Natural killer cell treated with Interleukin-12 subunit alpha and Interleukin-12 subunit beta and Interleukin-15 and Interleukin-18, amount 100 ng/mL, for 72 hours (primary cell): ENCODE data around the gene TBC1D16. TPM values are rescaled to one million over a fixed set of nuclear protein-coding genes. Genes with fewer than 3 reads are reported as not detected.
A peak's percentile ranks its signal among the peaks of the same experiment; 100 is the strongest.

Source experiments
- ATAC-seq, 2 donors: fragments of 150-1000 bp; cut with Tn5 transposase in 1 of 2; sonication (Bioruptor Pico), chemical (Tn5 transposase) in 1 of 2; 2 replicates each; pipeline ENCODE4 v1.10.0; 2021
- DNase-seq: peaks from one replicate; pipeline ENCODE4 v3.0.0; 2022; ENCODE audit warnings: low spot score
- H3K27ac Mint-ChIP-seq, 2 donors: 1 replicate in 1 of 2; 2 replicates in 1 of 2; pipeline ENCODE4 v1.8.0; 2022; ENCODE audit warnings: mixed read lengths in 2 of 2, mild to moderate bottlenecking in 1 of 2, moderate library complexity in 1 of 2
- H3K27me3 Mint-ChIP-seq, 2 donors: 1 replicate in 1 of 2; 2 replicates in 1 of 2; pipeline ENCODE4 v1.8.0; 2022; ENCODE audit warnings: mixed read lengths in 2 of 2
- H3K36me3 Mint-ChIP-seq: one replicate; pipeline ENCODE4 v1.8.0; 2022; ENCODE audit warnings: mixed read lengths
- H3K4me1 Mint-ChIP-seq, 2 donors: 1 replicate in 1 of 2; 2 replicates in 1 of 2; pipeline ENCODE4 v1.8.0; 2022; ENCODE audit warnings: low read depth in 2 of 2, mixed read lengths in 2 of 2, mild to moderate bottlenecking in 1 of 2
- H3K4me3 Mint-ChIP-seq: one replicate; pipeline ENCODE4 v1.8.0; 2022; ENCODE audit warnings: mixed read lengths
- H3K9me3 Mint-ChIP-seq: 2 replicates; pipeline ENCODE4 v1.8.0; 2022; ENCODE audit warnings: mixed read lengths
- total RNA-seq, 2 donors: library from RNA; stranded (reverse); gene quantifications; one replicate each; pipeline ENCODE4 v1.2.3, GENCODE V29; 2022

The TBC1D16 gene
- total RNA-seq, 2 donors from 2014 or later = 1.1 to 3.2 TPM

- ATAC-seq = no peak
- H3K4me1 Mint-ChIP-seq = peaks cover 6 to 9% of the 10 kb centered on the region in 2 donors
- no peaks in the 10 kb centered on the region for H3K36me3 Mint-ChIP-seq
- peak overlapping the region in 1 of 2 donors; percentile 88 for H3K27ac Mint-ChIP-seq
- H3K4me3 Mint-ChIP-seq = peak overlapping the region; percentile 56
- H3K27me3 Mint-ChIP-seq = no peaks in the 10 kb centered on the region
- H3K9me3 Mint-ChIP-seq = no peaks in the 10 kb centered on the region
- peak; percentile 29 for DNase-seq
These were observed 92.1 kb downstream of the TBC1D16 start for GRCh38 chr17:79943347-79944241.

GRCh38 chr17:79942591-79943346 is 92.9 kb downstream of the TBC1D16 start:
- Mint-ChIP-seq H3K36me3 (no peaks in the 10 kb centered on the region), H3K4me1 (peaks cover 6 to 9% of the 10 kb centered on the region in 2 donors), H3K27ac (peak overlapping the region in 1 of 2 donors; percentile 88), H3K4me3 (peak overlapping the region; percentile 56), H3K9me3 (no peaks in the 10 kb centered on the region), H3K27me3 (no peaks in the 10 kb centered on the region)
- peak; percentile 72 for DNase-seq
- ATAC-seq = peak; percentile 71 to 86

GRCh38 chr17:79942011-79942405 is 93.7 kb downstream of the TBC1D16 start:
- Mint-ChIP-seq H3K36me3 (no peaks in the 10 kb centered on the region), H3K4me1 (peaks cover 6 to 16% of the 10 kb centered on the region in 2 donors), H3K27me3 (no peaks in the 10 kb centered on the region), H3K27ac (no peak overlapping the region), H3K9me3 (no peaks in the 10 kb centered on the region), H3K4me3 (no peak overlapping the region)
- peak; percentile 35 for DNase-seq
- no peak for ATAC-seq

DNA sequence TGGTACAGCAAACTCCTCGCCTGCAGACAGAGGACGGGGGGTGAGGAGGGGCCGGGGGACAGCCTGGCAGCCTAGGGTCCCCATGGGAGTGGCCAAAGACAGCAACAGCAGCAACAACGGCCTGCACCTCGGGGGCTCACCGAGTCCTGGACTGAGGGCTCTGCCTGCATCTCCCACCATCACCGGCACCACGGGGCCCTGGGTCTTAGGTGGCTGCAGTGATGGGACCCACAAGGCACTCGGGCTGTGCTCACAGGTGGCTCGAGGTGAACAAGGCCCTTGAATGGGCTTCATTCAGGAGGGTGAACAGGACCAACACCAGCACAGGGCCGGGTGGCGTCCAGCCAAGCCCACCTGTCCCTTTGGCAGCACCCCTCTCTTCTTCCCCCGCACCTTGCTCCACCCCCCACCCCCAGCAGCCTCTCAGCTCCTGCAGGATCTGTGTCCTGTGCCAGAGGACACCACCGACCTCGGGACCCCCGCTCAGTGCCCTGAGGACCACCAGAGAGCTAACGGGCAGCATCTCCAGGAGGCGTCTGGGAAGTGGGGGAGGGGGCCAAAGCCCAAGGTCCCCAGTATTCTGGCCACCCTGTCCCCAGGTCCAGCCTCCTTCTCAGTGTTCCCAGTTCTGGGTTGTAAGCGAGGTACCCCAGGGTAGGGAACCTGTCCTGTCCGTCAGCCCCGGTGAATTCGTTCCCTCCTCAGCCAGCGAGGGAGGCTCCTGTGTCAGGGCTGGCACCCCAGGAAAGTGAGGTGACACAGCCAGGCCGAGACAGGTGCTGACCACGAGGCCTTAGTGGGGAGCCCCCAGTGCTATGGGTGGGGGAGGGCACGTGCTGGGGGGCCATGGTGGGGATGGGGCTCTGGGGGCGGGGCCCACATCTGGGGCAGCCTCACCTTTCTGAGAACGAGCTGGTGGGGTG is 94.3 kb downstream of the TBC1D16 start:
- Mint-ChIP-seq H3K4me3 (no peak overlapping the region), H3K27ac (no peak overlapping the region), H3K27me3 (no peaks in the 10 kb centered on the region), H3K36me3 (no peaks in the 10 kb centered on the region), H3K4me1 (peaks cover 6 to 20% of the 10 kb centered on the region in 2 donors), H3K9me3 (no peaks in the 10 kb centered on the region)
- no peak for ATAC-seq
- DNase-seq = peak; percentile 49

DNA sequence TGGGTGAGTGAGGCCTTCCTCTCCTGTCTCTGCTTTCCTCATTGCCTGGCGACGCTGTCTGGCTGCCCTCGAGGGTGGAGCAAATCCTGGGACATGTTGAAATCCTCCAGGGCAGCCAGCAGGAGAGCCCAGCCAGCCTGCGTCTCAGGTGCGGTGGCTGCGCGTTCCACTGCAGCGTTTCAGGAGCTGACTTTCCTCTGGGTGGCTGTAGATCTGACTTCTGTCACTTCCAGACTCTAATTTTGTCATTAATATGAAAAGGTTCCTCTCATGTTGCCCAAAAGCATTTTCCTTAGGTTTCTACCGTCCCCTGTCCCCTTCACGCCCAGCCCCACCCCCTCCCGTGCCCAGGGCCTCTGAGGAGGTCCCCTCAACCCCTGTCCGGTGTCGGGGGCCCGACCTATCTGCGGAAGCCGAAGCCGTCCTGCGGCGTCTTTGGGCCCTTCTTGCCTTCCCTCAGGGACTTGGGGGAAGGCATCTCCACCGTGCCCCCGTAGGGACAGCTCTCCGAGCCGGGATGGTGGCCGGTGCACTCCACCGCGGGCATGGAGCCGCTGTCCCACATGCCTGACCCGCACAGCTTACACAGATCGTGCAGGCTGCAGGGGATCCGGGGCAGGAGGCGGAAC is 95.1 kb downstream of the TBC1D16 start:
- Mint-ChIP-seq H3K4me3 (no peak overlapping the region), H3K27me3 (no peaks in the 10 kb centered on the region), H3K9me3 (no peaks in the 10 kb centered on the region), H3K27ac (no peak overlapping the region), H3K36me3 (no peaks in the 10 kb centered on the region), H3K4me1 (peaks cover 6 to 28% of the 10 kb centered on the region in 2 donors)
- ATAC-seq (no peak), DNase-seq (no peak)

- H3K27ac Mint-ChIP-seq = no peak overlapping the region
- H3K27me3 Mint-ChIP-seq = no peaks in the 10 kb centered on the region
- peaks cover 6 to 32% of the 10 kb centered on the region in 2 donors for H3K4me1 Mint-ChIP-seq
- H3K4me3 Mint-ChIP-seq = no peak overlapping the region
- no peak for DNase-seq
- ATAC-seq = no peak
- no peaks in the 10 kb centered on the region for H3K36me3 Mint-ChIP-seq
- no peaks in the 10 kb centered on the region for H3K9me3 Mint-ChIP-seq
These were observed 95.8 kb downstream of the TBC1D16 start for GRCh38 chr17:79939755-79940458.

DNA sequence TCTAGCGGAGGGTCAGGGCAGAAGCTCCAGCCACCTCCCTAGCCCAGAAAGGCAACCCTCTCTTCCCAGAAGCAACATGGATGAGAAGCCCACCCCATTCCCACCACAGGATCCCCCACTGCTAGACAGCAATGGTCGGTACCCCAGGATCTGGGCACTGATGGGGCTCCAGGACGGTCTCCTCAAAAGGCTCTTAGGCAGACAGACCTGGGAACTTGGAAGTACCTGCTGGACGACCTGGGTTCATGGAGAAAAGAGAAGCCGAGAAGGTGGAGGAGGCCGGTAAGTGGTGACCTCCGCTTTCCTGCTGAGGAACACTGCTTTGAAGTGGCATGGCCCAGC is 96.6 kb downstream of the TBC1D16 start:
- no peak for DNase-seq
- H3K27ac Mint-ChIP-seq = no peak overlapping the region
- no peaks in the 10 kb centered on the region for H3K27me3 Mint-ChIP-seq
- H3K4me1 Mint-ChIP-seq = peaks cover 6 to 34% of the 10 kb centered on the region in 2 donors
- H3K9me3 Mint-ChIP-seq = no peaks in the 10 kb centered on the region
- no peak overlapping the region for H3K4me3 Mint-ChIP-seq
- no peaks in the 10 kb centered on the region for H3K36me3 Mint-ChIP-seq
- no peak for ATAC-seq

DNA sequence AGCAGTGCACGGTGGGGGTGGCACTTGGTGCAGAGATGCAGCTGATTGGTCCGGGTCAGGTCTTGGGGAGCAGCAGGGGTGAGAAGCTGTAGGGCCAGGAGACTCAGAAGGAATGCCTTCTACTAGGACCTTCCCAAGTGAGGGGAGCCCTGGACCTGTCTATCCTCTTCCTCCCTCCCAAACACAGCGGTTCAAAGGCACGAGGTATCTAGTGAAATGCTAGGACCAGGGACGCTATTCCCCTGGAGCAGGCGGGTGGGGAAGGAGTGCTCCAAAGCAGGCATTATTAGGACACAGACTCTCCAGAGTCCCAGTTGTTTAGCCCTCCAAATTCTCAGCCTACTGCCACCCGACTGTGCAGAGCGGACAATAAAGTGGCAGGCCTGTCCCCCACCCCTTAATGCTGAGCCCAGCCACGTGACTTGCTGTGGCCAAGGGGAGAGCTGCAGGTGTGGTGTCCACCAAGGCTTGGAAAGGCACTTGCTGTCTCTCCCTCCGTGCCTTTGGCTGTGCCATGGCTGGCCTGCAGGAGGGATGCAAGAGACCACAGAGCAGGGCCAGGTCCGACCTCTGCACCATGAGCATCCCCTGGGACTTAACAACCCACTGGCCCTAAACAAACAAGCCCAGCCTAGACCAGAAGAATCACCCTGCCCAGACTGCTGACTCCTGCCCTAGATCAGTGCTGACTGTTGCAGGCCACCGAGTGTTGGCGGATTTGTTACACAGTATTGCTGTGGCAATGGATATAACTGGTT is 97.2 kb downstream of the TBC1D16 start:
- no peaks in the 10 kb centered on the region for H3K36me3 Mint-ChIP-seq
- H3K9me3 Mint-ChIP-seq = no peaks in the 10 kb centered on the region
- no peak overlapping the region for H3K4me3 Mint-ChIP-seq
- ATAC-seq = no peak
- peaks cover 10 to 39% of the 10 kb centered on the region in 2 donors for H3K4me1 Mint-ChIP-seq
- no peak for DNase-seq
- no peak overlapping the region for H3K27ac Mint-ChIP-seq
- peaks cover 5% of the 10 kb centered on the region in 2 donors for H3K27me3 Mint-ChIP-seq

DNA sequence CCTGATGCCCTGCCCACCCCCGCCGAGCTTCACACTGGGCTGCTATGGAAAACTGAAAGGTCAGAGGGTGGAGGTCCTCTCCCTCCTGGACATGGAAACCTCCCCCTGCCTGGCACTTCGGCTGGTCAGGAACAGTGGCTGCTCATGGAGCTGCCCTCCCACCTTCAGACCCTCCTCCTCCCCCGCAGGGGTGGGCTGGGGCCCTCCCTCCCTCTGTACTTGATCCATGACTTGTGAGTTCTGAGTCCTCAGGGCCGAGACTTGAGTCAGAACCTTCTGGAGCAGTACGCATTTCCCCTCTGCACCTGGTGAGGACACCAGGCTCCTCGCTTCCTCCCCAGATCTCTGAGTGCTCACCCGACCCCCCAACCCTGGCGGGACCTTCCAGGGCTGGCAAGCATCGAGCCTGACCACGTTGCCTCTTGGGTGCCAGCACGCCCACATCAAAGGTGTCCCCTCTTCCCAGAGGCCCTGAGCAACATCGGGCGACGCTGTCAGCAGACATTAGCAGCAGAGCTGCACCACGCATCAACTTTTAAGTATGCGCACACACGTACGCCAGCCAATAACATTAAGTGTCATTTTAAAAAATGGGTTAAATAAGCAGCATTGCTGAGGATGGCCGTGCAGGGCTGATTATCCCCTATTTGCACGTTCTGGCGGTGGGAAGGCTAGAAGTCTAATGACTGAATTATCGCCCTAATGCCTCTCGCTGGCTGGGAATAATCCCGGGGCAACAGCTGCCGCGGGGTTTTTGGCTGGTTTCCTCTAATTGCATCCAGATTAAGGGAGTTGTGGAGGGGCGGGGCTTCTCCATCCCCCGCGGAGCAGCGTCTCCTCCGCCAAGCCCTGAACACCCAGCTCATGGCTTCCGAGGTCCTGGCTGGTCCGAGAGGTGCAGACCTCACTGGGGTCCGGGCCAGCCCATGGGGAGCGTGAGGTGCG is 98.0 kb downstream of the TBC1D16 start:
- Mint-ChIP-seq H3K36me3 (no peaks in the 10 kb centered on the region), H3K27me3 (peaks cover 8 to 14% of the 10 kb centered on the region in 2 donors), H3K9me3 (no peaks in the 10 kb centered on the region), H3K27ac (peak overlapping the region in 1 of 2 donors; percentile 86), H3K4me1 (peaks cover 10 to 41% of the 10 kb centered on the region in 2 donors), H3K4me3 (no peak overlapping the region)
- ATAC-seq (no peak), DNase-seq (no peak)

DNA sequence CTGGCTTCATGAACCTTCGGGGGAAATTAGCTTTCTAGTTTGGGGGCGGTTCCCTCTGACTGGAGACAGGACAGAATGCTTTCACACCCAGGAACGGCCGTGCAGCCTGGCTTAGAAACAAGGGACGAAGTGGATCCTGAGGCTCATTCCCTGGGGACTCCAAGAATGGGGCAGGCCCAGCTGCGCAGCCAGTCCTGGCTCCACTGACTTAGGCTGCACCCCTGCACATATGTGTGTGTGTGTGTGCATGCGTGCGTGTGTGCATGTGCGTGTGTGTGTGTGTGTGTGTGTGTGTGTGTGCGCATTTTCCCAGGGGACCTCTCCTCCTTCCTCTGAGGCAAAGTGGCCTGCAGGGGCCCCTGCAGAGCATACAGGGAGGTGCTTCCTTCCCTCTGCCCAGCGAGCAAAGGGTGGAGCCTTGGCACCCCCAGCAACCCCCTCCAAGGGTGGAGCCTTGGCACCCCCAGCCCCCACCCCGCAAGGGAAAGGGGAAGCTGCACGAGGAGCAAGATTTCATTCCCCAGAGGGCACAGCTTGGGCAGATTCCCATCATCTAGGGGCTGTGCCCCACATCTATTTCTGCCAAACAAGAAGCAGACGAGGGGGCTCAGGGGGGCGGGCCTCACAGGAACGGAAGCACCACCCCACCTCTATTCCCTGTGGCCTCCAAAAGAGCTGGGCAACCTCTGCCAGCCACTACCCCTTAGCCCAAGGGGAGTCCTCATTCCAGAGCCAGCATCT is 98.9 kb downstream of the TBC1D16 start:
- Mint-ChIP-seq H3K27me3 (peaks cover 8 to 21% of the 10 kb centered on the region in 2 donors), H3K4me1 (peaks cover 9 to 41% of the 10 kb centered on the region in 2 donors), H3K4me3 (no peak overlapping the region), H3K27ac (peak overlapping the region in 1 of 2 donors; percentile 86), H3K9me3 (no peaks in the 10 kb centered on the region), H3K36me3 (no peaks in the 10 kb centered on the region)
- no peak for ATAC-seq
- no peak for DNase-seq

DNA sequence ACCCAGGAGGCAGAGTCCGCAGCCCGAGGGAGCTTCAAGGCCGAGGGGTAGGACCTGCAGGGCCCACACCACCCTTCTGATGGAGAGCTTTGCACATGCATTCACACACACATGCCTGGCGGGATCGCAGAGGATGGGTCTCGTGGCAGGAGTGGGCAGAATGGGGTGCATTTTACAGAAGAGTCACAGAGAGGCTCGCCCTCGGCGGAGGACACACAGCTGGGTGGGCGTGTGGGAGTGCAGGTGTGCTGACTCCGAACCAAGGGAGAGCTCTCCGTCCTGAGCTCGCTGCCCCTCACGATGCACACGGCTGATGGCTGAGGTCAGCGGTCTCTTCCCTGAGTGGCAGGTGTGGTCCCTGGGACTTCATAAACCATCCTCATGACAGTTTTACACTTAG is 99.6 kb downstream of the TBC1D16 start:
- Mint-ChIP-seq H3K27me3 (peaks cover 8 to 21% of the 10 kb centered on the region in 2 donors), H3K4me3 (no peak overlapping the region), H3K9me3 (no peaks in the 10 kb centered on the region), H3K4me1 (peaks cover 9 to 44% of the 10 kb centered on the region in 2 donors), H3K36me3 (no peaks in the 10 kb centered on the region), H3K27ac (no peak overlapping the region)
- ATAC-seq (no peak), DNase-seq (no peak)
